GM12878 (cell line): ENCODE results near the gene ASB6. TPM values are rescaled to one million over a fixed set of nuclear protein-coding genes. Genes with fewer than 3 reads are reported as not detected.

Source experiments
- ATAC-seq: fragments of 200-7000 bp; cut with Tn5 transposase; 3 replicates; pipeline ENCODE4 v1.9.1; 2020; ENCODE audit warnings: mild to moderate bottlenecking, moderate library complexity
- BruUV-seq: library from RNA; stranded (reverse); fragments of 400-500 nt; replicated peaks from 2 replicates; lab custom pipeline; 2021; lab: Mats Ljungman, UMichigan
- CTCF ChIA-PET: fragments of 300-600 bp; sonication (Branson Sonifier 250); formaldehyde crosslinking; extraction: SDS; loops from one replicate; lab custom pipeline; 2021; ENCODE audit warnings: inconsistent platforms; lab: Yijun Ruan, JAX
- POLR2A ChIA-PET: fragments of 350-600 bp; formaldehyde crosslinking; extraction: SDS; loops from one replicate; lab custom pipeline; 2021; ENCODE audit warnings: inconsistent platforms; lab: Charles Lee
- RAD21 ChIA-PET: fragments of 300-600 bp; sonication (Branson Sonifier 250); formaldehyde crosslinking; loops from one replicate; lab custom pipeline; 2023; ENCODE audit warnings: antibody characterized with exemption; ENCODE audit not compliant: unreplicated experiment; lab: Charles Lee
- SMC1A ChIA-PET: fragments of 300-600 bp; sonication (Branson Sonifier 250); formaldehyde crosslinking; loops from one replicate; lab custom pipeline; 2023; ENCODE audit not compliant: unreplicated experiment, uncharacterized antibody; lab: Charles Lee
- DNase-seq: peaks from one replicate; pipeline ENCODE4 v3.0.0-alpha.2; 2011; ENCODE audit warnings: low read depth, low spot score
- FAIRE-seq: peaks from 3 replicates; lab custom pipeline; 2011; peaks lifted over from hg19 to GRCh38; lab: Jason Lieb, UNC
- H2AFZ ChIP-seq: 2 replicates; pipeline ENCODE4 v1.6.0; 2011; ENCODE audit warnings: low read depth, low read length, control low read depth; ENCODE audit not compliant: control insufficient read depth
- H3K27ac ChIP-seq: 2 replicates; pipeline ENCODE4 v1.5.1; 2011; ENCODE audit warnings: control low read depth; ENCODE audit not compliant: control insufficient read depth, insufficient read depth
- H3K27me3 ChIP-seq, 2 experiments: replicated peaks in 1 of 2; 2 replicates each; pipeline versions ENCODE4 v1.6.0 to v1.6.1; 2011; ENCODE audit warnings: low read length in 1 of 2; ENCODE audit not compliant: control insufficient read depth in 2 of 2, insufficient read depth in 2 of 2
- H3K36me3 ChIP-seq, 2 experiments: 2 replicates each; pipeline ENCODE4 v1.5.1; 2011; ENCODE audit warnings: low read length in 1 of 2; ENCODE audit not compliant: control insufficient read depth in 2 of 2, insufficient read depth in 2 of 2
- H3K4me1 ChIP-seq: 2 replicates; pipeline ENCODE4 v1.6.1; 2011; ENCODE audit warnings: mild to moderate bottlenecking, low read length, moderate library complexity, mixed read lengths; ENCODE audit not compliant: control insufficient read depth, insufficient read depth
- H3K4me2 ChIP-seq: 2 replicates; pipeline ENCODE4 v1.6.0; 2011; ENCODE audit warnings: control low read depth; ENCODE audit not compliant: control insufficient read depth, insufficient read depth
- H3K4me3 ChIP-seq: fragments of 200-600 bp; sonication (generic); 2 replicates; pipeline ENCODE4 v1.5.1; 2016
- H3K79me2 ChIP-seq: 2 replicates; pipeline ENCODE4 v1.6.0; 2011; ENCODE audit warnings: low read length; ENCODE audit not compliant: control insufficient read depth, insufficient read depth
- H3K9ac ChIP-seq: 2 replicates; pipeline ENCODE4 v1.8.0; 2011; ENCODE audit warnings: low read length, control low read depth, mixed read lengths; ENCODE audit not compliant: control insufficient read depth, insufficient read depth
- H3K9me3 ChIP-seq: replicated peaks from 3 replicates; pipeline ENCODE4 v1.5.1; 2011; ENCODE audit warnings: mild to moderate bottlenecking, low read length; ENCODE audit not compliant: control insufficient read depth, insufficient read depth
- H4K20me1 ChIP-seq: 2 replicates; pipeline ENCODE4 v1.6.0; 2011; ENCODE audit not compliant: control insufficient read depth, insufficient read depth
- CTCF ChIP-seq, 3 experiments: IDR thresholded peaks in 2 of 3; conservative IDR thresholded peaks in 1 of 3; 2 replicates each; pipeline ENCODE4 v1.5.1; 2011; ENCODE audit warnings: low read depth in 3 of 3, low read length in 3 of 3, mild to moderate bottlenecking in 3 of 3, control low read depth in 2 of 3, moderate library complexity in 2 of 3, inconsistent platforms in 1 of 3, mixed read lengths in 1 of 3; ENCODE audit not compliant: control insufficient read depth in 2 of 3, insufficient read depth in 1 of 3; ENCODE audit errors: extremely low read depth in 1 of 3
- NR2F1 ChIP-seq: fragments of 450-650 bp; conservative IDR thresholded peaks from 2 replicates; pipeline ENCODE4 v1.6.1; 2017; ENCODE audit warnings: mild to moderate bottlenecking
- TBL1XR1 ChIP-seq: IDR thresholded peaks from 2 replicates; pipeline ENCODE4 v1.6.1; 2012; ENCODE audit warnings: low read depth, low read length, improper control_type of control experiment
- ZBED1 ChIP-seq: IDR thresholded peaks from 2 replicates; pipeline ENCODE4 v1.6.1; 2016; ENCODE audit warnings: borderline replicate concordance
- WGBS: methylation state at CpG from one replicate; pipeline ENCODE4 v1.1.6; 2016; ENCODE audit warnings: low lambda C conversion rate; ENCODE audit not compliant: insufficient replicate concordance, insufficient coverage; ENCODE audit errors: missing lambda C conversion rate; 5-methylcytosine and 5-hydroxymethylcytosine counted together
- in situ Hi-C: fragments of 300-500 bp; cut with MboI; formaldehyde crosslinking; loops from 9 replicates; pipeline ENCODE4 v1.14.3; 2018; ENCODE audit warnings: mixed read lengths
- intact Hi-C: fragments of 100-400 bp; cut with micrococcal nuclease; formaldehyde crosslinking; loops from one replicate; pipeline ENCODE4 v1.14.2; 2022; ENCODE audit not compliant: unreplicated experiment
- polyA plus RNA-seq, 11 experiments: library from polyadenylated mRNA; depleted of rRNA in 4 of 11; unstranded in 6 of 11; stranded (reverse) in 5 of 11; fragments of >200 nt; fragmentation: Nextera tagmentation in 4 of 11; fragmentation: Illumina TruSeq in 1 of 11; extraction: Ambion mirVana in 4 of 11; extraction: Trizol in 1 of 11; gene quantifications; 1 replicate in 1 of 11; 2 replicates in 10 of 11; pipeline versions ENCODE4 v1.2.1 to v1.2.3, GENCODE V29; 2011 to 2016; ENCODE audit warnings: inconsistent platforms in 2 of 11, missing spikeins in 2 of 11, low read depth in 1 of 11
- total RNA-seq, 4 experiments: library from RNA; depleted of rRNA in 3 of 4; stranded (reverse); fragments of >200 nt in 3 of 4; fragmentation: Illumina TruSeq in 1 of 4; extraction: Trizol in 1 of 4; gene quantifications; 2 replicates each; pipeline versions ENCODE4 v1.2.1 to v1.2.3, GENCODE V29; 2013 to 2021
- TF ChIP-seq, protein P1 (sequence below): fragments of 450-650 bp; IDR thresholded peaks from 2 replicates; pipeline ENCODE4 v1.6.1; 2016; ENCODE audit warnings: mild to moderate bottlenecking

ASB6 gene
- total and polyA plus RNA-seq, 10 of the 15 experiments (the other 5 are each of a cell fraction or from before 2014, with no cell fraction given): 0.80 to 18.2 (median 9.9) TPM

DNA sequence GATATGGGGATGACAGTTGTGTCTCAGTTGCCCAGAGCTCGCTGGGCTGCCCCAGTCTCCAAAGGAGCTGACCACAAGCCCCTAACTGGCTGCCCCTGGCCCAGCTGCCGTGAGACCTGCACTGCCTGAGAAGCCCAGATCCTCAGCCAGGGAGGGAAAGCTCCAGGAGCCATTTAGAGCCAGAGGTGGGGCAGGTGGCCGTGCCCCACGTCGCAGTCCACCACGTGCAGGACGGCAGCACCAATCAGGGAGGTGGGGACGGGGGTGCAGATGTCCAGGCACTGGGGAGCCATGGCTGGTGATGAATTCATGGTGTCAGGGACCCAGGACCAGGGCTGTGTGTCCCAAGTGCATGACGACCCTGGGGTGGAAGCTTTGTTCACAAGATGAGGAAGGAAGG, 36.9 kb upstream of the ASB6 start:
- no peaks in the 10 kb centered on the region for H3K36me3 ChIP-seq
- POLR2A ChIA-PET: no interaction called here
- intact Hi-C loops (no loop called here), in situ Hi-C loops (no loop called here)
- no peak for DNase-seq
- H4K20me1 ChIP-seq: no peaks in the 10 kb centered on the region
- SMC1A ChIA-PET: no interaction called here
- H3K27me3 ChIP-seq: no peaks in the 10 kb centered on the region; a peak in 2 of 4 replicates
- RAD21 ChIA-PET: no interaction called here
- H3K9me3 ChIP-seq: no peaks in the 10 kb centered on the region
- H3K4me1 ChIP-seq: no peaks in the 10 kb centered on the region
- no peak for ATAC-seq
- H3K9ac ChIP-seq: no peak overlapping the region
- H3K4me3 ChIP-seq: no peak overlapping the region
- CTCF ChIA-PET: no interaction called here
- FAIRE-seq: no peak
- no peak for TF ChIP-seq CTCF (IDR thresholded peaks at IDR 0.05 in 2 of 3, conservative IDR thresholded peaks at IDR 0.05 in 1 of 3; ENCODE audit: control insufficient read depth in 2 of 3, extremely low read depth in 1 of 3, insufficient read depth in 1 of 3, low read depth in 3 of 3, low read length in 3 of 3)
- TF ChIP-seq ZBED1: no peak
- TF ChIP-seq, protein P1, sequence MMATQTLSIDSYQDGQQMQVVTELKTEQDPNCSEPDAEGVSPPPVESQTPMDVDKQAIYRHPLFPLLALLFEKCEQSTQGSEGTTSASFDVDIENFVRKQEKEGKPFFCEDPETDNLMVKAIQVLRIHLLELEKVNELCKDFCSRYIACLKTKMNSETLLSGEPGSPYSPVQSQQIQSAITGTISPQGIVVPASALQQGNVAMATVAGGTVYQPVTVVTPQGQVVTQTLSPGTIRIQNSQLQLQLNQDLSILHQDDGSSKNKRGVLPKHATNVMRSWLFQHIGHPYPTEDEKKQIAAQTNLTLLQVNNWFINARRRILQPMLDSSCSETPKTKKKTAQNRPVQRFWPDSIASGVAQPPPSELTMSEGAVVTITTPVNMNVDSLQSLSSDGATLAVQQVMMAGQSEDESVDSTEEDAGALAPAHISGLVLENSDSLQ: no peak
- no peak for TF ChIP-seq NR2F1
- TF ChIP-seq TBL1XR1: no peak
- no peak overlapping the region for H3K27ac ChIP-seq
- WGBS: 3% methylated on average over 9 of the region's 9 CpGs
- no peaks in the 10 kb centered on the region for H3K79me2 ChIP-seq
- BruUV-seq: no TSS peak
- H2AFZ ChIP-seq: no peak overlapping the region
- no peak overlapping the region for H3K4me2 ChIP-seq
